ENCODE results near the gene NOP9.

The NOP9 gene, protein sequence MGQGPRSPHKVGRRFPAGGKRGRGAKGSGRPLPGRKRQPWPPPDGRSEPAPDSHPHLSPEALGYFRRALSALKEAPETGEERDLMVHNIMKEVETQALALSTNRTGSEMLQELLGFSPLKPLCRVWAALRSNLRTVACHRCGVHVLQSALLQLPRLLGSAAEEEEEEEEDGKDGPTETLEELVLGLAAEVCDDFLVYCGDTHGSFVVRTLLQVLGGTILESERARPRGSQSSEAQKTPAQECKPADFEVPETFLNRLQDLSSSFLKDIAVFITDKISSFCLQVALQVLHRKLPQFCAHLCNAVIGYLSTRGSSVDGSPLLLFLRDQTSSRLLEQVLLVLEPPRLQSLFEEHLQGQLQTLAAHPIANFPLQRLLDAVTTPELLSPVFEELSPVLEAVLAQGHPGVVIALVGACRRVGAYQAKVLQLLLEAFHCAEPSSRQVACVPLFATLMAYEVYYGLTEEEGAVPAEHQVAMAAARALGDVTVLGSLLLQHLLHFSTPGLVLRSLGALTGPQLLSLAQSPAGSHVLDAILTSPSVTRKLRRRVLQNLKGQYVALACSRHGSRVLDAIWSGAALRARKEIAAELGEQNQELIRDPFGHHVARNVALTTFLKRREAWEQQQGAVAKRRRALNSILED

DNA sequence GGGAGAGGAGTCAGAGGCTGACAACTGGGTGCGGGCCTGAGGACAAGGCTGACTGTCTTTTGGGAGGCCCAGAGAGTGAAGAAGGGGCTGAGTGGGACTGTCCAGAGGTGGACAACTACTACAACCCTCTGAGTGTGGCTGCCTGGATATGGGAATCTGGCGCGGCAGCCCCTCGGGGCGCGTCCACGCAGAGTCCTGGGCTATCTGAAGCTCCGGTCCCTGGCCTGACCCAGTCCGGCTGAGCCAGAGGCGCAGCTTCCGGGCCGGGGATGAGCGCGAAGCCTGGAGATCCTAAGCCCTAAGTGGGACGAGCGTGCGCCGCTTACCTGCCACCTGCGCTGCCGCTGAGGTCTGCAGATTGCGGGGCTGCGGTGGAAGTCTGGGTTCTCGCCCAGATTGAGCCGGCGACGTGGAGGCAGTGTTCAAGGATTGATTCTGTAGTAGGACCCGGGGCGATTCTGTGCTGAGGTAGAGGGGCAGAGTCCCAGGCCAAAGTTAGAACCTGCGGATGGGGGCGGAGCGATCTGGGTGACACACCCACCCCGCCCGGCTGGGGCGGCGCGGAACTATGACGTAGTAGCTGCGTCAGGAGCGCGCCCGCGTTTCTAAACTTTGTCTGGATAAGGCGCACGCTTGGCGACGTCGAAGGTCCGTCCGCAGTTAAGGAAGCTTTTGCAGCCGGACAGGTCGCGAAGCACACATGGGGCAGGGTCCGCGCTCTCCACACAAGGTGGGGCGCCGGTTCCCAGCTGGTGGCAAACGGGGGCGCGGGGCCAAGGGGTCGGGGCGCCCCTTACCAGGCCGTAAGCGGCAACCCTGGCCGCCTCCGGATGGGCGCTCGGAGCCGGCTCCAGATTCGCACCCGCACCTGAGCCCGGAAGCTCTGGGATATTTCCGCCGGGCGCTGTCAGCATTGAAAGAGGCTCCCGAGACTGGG lies at the start of gene NOP9, which contains the start of gene DHRS1:
Gene NOP9 (plus strand): TSS at position 596 of the 937 bp plus-strand sequence. CDS start 105 bp downstream, at position 701.
Gene DHRS1 (minus strand): TSS at position 526 of the 937 bp plus-strand sequence. CDS start 674 bp downstream, outside the sequence.
- in situ Hi-C loops (cut with MboI; ENCODE audit: low sequenced_read_pairs), result no loop called here

DNA sequence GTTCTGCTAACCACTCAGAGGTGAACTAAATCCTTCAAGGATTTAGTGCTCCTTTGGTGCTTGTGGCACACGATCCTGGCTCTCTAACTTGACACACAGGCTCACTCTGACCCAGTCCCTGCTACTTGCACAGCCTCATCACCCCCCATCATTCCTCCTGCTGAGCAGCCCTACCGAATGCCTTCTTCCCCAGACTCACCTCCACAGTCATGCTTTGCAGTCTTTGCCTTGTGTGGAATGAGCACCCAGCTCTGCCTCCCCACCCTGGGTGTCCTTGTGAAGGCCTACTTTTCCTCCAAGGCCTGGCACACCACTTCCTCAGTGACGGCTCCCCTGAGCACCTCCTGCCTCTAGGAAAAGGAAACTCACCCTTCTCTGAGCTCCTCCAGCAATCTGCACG lies 49.3 kb upstream of the NOP9 start:
- in situ Hi-C loops (cut with MboI; ENCODE audit: low sequenced_read_pairs), result no loop called here

DNA sequence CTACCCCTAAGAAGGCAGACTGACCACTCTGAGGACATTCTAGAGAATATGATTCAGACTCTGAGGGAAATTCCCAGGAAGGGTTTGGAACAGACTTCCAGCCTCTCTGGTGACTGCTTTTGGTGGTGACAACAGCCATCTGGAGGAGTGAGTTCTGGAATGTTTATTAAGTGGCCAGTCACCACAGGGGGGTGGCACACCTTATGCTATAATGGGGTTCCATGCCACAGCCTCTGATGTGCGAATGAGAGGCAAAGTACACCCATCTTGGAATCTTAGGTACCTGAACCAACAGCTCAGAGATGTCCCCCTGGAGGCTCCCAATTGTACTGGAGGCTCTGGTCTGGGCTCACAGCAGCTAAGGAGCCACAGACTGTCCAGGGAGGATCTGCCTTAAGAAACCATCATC lies 47.8 kb upstream of the NOP9 start:
- in situ Hi-C loops (cut with MboI; ENCODE audit: low sequenced_read_pairs), result no loop called here

DNA sequence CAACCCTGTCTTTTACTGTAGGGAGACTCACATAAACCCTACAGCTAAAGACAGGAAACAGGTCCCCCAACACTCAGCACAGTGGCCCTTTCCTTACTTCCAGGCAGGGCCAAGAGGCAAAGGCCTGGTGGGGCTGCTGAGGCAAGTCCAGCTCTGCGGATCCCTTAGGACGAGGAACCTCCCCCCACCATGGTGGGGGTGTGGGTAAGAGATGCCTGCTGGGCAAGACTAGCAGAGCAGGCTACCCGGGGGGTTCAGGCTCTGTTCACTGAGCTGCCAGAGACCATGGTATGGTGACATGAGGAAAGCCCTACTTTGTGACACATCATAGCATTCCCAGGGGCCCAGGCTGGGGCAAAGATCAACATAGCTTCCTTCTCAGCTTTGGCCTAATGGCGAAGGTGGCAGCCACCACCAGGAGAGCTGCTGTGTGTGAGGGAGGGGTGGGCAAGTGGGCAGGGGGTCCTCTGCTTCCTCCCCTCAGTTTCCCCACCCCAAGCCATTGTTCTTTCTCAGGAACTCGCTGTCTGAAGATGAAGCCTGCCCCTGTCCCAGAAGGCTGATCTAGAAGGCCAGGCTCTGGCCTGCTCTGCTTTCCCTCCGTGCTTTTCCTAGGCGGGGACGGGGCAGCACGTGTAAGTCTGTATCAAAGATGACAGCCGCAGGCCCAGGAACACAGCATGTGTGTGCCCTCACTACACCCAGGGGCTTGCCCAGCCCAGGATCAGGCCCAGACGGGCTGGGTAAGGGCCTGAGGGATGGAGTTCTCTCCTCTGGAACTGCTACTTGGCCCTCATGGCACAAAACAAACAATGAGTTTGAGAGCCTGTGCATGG lies 47.1 kb upstream of the NOP9 start:
- in situ Hi-C loops (cut with MboI; ENCODE audit: low sequenced_read_pairs), result no loop called here

DNA sequence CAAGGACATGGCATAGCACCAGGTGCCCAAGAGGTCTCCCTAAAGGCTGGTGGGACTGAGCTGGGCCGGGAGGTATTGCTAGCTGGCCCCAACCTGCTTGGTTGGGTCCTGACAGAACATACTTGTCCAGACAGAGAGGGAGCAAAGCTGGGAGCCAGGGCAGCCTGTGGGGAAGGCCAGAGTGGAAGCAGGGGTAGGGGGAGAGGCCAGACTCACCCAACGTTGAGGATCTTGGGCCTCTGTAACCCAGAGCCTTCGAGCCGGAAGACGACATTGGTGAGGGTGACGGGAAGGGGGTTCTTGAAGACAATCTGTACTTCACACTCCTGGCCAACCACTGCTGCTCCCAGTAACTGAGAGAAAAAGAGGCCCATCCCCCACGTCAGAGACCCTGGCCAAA lies 45.7 kb upstream of the NOP9 start:
- in situ Hi-C loops (cut with MboI; ENCODE audit: low sequenced_read_pairs), result no loop called here

DNA sequence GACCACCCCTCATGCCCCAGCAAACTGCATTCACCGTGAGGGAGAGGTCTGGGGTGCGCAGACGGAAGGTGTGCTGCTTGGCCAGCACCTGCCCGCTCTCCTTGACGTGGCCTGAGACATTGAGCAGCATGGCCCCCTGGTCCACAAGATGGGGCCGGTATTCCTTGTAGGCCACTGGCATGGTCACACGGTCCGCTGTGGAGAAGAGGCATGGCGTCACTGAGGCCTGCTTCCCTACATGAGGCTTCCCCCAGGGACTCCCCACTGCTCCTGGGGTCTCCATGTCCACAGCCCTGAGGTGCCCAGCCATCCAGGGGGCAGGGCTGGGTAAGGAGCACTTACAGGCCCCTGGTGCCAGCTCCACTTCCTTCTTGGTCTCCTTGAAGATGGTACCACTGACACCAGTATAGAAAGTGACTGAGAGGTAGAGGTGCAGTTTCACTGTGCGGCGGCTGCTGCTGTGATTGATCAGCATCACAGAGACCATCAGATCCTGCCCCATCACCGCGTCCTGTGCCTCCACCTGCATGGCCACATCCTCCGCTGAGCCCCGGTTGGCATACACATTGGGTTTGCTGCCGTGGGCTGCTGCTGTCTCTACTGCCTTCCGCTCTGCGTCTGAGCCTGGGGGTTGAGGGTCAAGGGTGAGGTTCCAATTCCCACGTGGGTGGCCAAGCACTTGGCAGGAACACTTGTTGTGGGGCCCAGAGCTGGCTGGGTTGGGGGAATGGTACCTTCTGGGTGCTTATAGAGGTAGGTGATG lies 44.8 kb upstream of the NOP9 start:
- in situ Hi-C loops (cut with MboI; ENCODE audit: low sequenced_read_pairs), result no loop called here

DNA sequence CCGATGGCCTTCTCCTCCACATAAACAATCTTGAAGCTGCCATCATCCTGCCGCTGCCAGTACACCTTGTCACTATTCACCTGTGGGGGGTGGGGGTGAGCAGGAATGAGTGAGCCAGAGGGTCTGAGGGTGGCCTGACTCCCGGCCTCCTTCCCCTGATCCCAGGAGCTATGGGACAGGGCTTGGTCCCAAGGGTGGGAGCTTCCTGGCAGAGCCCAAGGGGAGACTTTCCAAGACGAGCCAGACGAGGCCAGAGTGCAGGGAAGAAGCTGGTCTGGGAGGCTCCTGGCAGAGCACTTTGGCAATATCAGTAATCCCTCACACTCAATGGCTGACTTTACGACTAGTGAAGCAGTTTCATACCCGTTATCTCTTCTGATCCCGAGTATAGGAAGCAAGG lies 44.2 kb upstream of the NOP9 start:
- in situ Hi-C loops (cut with MboI; ENCODE audit: low sequenced_read_pairs), result no loop called here

DNA sequence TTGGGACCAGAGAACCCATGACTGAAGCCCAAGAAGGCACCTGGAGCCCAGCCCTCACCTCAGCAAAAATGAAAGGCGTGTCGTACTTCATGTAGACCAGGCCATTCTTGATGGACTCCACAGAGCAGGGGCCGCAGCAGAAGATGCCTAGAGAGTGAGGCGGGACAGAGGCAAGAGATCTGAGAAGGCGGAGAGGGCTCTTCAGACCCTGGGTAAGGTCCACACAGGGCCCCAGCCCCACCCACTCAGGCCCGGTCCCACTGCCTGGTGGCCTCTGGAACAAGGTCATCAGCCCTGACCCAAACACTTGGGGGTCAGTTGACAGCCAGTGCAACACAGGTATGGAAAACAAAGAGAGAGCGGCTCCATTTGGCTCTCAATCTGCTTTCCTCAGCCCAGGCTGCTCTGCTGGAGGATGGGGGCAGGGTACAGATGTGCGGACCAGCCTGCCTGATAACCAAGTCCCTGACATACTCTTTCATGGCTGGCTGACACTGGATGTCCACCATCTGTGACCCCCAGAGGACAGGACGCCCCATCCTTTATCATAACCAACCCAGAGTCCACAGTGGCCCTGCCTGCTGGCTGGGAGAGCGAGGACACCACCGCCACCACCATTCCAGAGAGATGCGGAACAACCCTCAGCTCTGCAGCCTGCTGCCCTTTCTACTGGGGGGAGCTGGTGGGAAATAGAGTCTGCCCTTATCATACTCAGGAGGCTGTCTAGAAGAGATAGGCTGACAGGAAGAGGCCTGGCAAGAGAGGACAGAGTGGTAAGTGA lies 43.5 kb upstream of the NOP9 start:
- in situ Hi-C loops (cut with MboI; ENCODE audit: low sequenced_read_pairs), result no loop called here

DNA sequence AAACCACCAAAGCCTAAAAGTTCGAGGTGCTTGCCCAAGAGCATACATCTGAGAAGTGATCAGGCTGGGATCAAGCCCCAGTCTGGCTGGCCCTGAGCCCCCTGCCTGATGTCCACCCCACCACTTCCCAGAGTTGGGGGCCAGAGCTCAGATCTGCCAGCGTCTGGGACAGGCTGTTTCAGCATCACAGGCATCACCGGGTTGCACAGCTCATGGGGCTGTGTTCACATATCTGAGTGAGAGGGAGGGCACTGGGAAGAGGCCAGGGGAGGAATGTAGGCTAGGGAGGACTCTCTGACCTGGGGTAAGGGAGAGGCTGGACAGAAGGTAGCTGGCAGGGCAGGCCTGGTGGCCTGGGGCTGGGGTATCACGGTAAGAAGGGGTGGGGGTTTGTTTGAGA lies 42.7 kb upstream of the NOP9 start:
- in situ Hi-C loops (cut with MboI; ENCODE audit: low sequenced_read_pairs), result no loop called here

DNA sequence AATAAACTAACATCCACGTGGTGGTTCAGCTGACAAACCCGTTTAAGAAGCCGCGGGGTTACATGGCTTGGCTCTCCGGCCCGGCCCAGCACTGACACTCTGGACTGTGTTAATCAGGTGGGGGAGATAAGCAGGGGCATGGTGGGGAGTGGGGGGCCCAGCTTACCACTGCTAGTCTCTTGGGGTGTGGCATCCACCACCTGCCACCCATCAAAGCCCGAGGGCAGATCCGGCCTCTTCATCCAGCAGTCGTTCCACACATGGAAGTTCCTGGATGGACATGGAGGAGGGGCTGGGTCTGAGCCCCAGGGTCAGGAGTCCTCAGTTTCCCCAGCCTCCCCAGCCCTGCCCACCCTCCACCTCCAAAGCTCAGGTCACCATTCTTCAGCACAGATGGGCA lies 41.5 kb upstream of the NOP9 start:
- in situ Hi-C loops (cut with MboI; ENCODE audit: low sequenced_read_pairs), result no loop called here

DNA sequence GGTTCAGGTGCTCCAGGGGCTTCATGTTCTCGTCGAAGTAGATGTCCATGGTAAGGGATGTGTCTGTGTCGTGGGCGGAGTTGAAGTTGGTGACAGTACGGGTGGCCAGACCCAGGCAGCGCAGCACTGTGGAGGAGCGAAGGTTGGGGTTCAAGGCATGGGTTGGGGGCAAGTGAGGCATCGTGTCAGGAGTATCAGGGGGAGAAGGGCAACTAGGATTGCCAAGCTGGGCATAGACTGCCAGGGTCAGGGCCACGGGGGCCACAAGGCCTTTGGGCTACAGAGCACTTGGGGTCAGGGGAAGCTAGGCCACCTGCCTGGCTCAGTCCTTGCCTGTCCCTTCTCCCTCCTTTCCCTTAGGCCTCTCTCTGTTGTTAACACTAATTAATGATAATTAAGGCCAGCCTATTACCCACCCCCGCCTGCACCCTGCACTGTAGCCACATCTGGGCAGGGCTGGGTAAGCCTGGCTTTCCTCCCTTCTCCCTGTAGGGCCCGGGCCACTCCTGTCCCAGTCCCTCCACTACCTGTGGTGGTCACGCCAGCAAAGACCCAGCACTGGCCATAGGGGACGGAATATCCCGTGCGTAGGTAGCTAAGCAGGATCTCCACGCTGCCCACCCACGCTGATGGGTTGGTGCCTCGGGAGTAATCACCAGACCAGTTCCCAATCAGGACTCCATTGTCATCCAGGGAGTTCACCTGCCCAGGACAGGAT lies 40.9 kb upstream of the NOP9 start:
- in situ Hi-C loops (cut with MboI; ENCODE audit: low sequenced_read_pairs), result no loop called here

DNA sequence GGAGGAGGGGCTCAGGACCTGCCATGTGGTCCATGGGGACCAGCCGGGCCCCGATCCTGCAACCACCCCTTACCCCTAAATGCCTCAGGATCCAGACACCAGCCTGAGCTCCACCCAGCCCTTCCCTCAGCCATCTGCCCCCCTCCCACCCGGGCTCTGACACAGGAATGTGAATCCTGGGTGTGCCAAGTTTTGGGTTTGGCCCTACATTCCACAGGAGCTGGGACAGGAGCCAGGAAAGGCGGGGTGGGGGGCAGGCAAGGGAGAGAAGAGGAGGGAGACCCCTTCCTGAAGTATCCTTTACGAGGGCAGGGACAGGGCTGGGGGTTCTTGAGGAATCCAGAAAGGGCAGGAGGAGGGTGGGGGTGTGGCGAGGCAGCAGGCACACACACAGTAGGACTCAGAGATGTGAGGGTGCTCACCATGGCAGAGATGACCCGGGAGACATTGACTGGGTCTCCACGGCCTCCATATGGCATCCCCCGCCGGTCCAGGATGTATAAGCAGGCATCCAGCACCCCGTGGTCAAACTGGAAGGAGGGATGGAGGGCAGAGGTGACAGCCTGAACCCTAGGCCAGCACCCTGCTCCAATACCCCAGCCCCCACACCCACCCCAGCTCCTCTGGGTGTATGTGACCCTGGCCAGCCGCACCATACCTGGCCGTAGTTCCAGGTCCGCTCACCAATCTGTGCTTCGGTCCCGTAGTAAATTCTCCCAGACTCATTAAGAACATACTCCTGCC lies 40.2 kb upstream of the NOP9 start:
- in situ Hi-C loops (cut with MboI; ENCODE audit: low sequenced_read_pairs), result no loop called here

DNA sequence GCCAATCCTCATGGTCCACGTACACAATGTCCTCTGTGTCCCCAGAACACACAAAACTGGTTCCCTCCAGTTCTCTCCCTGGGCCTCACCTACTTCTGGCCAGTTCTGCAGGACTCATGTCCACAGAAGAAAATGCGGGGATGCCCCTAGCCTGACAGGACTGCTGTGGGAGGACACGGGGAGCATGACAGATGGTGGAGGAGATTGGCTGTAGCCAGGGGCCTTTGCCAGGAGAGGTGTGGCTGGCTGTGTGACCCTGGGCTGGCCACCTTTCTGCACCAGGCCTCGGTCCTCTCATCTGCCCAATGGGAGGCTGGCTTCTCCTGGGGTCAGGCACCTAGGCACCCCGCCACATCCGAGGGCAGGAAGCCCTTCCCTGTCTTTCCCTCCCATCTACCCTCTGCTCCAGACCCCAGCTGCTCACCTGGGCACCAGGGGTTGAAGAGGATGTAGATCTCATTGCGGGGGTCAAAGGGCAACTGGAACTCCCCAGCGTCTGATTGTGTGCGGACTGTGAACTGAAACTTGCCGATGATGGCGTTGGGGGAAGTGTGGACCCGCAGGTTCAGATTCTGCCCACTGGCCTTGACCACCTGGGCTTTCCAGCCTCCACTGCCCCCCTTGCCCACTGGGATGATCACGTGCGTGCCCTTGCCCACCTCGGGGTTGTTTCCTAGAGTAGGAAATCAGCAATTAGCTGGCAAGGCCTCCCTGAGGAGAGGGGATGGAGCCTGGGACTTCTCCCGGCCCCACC lies 39.4 kb upstream of the NOP9 start:
- in situ Hi-C loops (cut with MboI; ENCODE audit: low sequenced_read_pairs), result no loop called here

DNA sequence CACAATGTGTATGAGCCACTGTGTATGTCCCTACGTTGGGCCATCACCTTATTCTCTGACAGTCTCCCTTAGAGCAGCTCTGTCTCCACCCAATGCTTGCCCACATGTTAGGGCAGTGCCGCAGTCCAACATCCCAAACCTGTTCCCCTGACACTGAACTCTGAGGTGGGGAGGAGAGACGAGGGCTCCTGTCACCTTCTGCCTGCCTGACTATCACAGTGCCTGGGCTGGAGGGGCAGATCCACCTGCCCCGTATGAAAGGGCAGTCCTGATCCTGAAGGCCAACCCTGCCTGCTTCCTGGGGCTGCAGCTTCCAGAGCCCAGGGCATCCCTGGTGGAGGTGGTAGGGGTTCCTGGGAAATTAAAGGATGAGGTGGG lies 38.9 kb upstream of the NOP9 start:
- in situ Hi-C loops (cut with MboI; ENCODE audit: low sequenced_read_pairs), result no loop called here

DNA sequence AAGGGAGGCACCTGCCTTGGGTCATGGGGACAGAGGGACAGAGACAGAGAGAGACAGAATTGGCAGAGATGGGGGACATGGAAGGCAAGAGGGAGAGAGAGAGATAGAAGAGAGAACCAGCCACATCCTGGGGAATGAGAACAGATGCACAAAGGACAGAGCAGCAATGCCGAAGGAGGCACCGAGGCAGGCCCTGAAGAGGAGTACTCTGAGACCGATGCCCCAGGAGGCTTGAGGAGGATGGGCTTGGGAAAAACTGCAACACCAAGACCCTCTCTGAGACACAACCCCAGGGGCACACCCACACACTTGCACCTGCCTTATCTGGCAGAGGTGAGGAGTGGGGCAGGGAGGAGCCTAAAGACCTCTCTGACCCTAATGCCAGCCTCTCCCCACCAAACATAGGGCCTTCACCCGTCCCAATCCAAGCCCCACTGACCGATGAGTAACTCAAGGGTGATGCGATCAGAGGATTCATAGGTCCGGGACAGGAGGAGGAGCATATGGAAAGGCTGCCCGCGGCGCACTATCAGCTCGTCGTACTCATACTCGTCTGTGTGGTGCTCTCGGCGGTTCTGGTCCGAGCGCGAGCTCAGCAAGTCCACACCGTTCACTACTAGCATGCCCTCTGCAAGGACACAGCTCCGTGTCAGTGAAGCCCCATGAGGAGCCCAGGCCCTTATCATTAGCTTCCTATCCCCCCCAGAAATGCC lies 38.2 kb upstream of the NOP9 start:
- in situ Hi-C loops (cut with MboI; ENCODE audit: low sequenced_read_pairs), result no loop called here

DNA sequence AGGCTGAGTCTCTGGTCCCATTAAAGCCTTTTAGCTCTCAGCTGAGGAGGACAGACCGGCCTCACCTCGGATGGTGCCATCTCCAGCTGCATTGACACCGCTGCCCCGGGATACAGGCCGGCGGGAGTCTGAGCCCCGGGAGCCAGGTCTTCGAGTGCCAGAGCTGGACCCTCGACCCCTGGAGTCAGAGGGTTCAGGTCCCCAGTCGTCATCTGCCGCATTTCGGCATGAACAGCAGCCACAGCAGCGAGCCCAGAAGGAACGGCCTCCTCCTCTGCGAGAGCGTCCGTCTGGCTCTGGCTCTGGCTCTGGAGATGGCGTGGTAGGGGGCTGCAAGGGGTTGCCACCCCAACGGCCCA lies 37.7 kb upstream of the NOP9 start:
- in situ Hi-C loops (cut with MboI; ENCODE audit: low sequenced_read_pairs), result no loop called here
